ENCODE results near the gene LENG8. TPM values are rescaled to one million over a fixed set of nuclear protein-coding genes. Genes with fewer than 3 reads are reported as not detected.

The LENG8 gene
- polyA plus RNA-seq, 3 donors = 3.6 to 341 (median 5.8) TPM

GRCh38 chr19:54454781-54455675, 6.0 kb downstream of the LENG8 start:
- peaks cover 84 to 91% of the 10 kb centered on the region in 2 donors for H3K36me3 Mint-ChIP-seq
- DNase-seq = no peak
- Histone ChIP-seq H3K4me2 (replicated peaks; ENCODE audit: extremely low read depth, low read length, poor library complexity, severe bottlenecking) (no peak overlapping the region), H2AFZ (ENCODE audit: insufficient read depth, low read depth, low read length, poor library complexity, severe bottlenecking) (no peak overlapping the region), H3K4me1 (ENCODE audit: control insufficient read depth in 1 of 2, insufficient read depth in 2 of 2, low read length in 2 of 2) (peaks cover 21% of the 10 kb centered on the region in 2 donors), H3K79me2 (ENCODE audit: insufficient read depth, low read length) (peaks cover 85% of the 10 kb centered on the region), H3K36me3 (replicated peaks in 1 of 2; ENCODE audit: control insufficient read depth in 1 of 2, insufficient read depth in 2 of 2, low read length in 2 of 2) (peaks cover 85 to 88% of the 10 kb centered on the region in 2 donors), H3K9me3 (replicated peaks in 1 of 2; ENCODE audit: control insufficient read depth in 1 of 2, insufficient read depth in 1 of 2, low read length in 2 of 2) (no peaks in the 10 kb centered on the region), H3K27ac (ENCODE audit: low read depth in 1 of 2, low read length in 2 of 2) (no peak overlapping the region), H3K27me3 (ENCODE audit: control insufficient read depth in 2 of 2, insufficient read depth in 2 of 2, low read length in 2 of 2) (no peaks in the 10 kb centered on the region), H3K4me3 (replicated peaks in 1 of 3; ENCODE audit: low read depth in 2 of 3, low read length in 3 of 3) (no peak overlapping the region), H4K20me1 (ENCODE audit: insufficient read depth, low read length) (peaks cover 100% of the 10 kb centered on the region), H3K9ac (ENCODE audit: insufficient read depth, low read length, poor library complexity, severe bottlenecking) (no peak overlapping the region)
- intact Hi-C loops (cut with micrococcal nuclease) = no loop called here
- peaks cover 0 to 1% (median 0%) of the 10 kb centered on the region in 7 donors for H3K9me3 Mint-ChIP-seq
- peak overlapping the region in 1 of 7 donors; percentile 56 for H3K27ac Mint-ChIP-seq
- H3K27me3 Mint-ChIP-seq (ENCODE audit: low read depth in 3 of 3) = peaks cover 0 to 5% (median 1%) of the 10 kb centered on the region in 3 donors
- no peak overlapping the region for H3K4me3 Mint-ChIP-seq
- TF ChIP-seq CTCF (IDR thresholded peaks at IDR 0.05) = no peak
- WGBS (ENCODE audit: insufficient coverage) = 95% methylated on average over 29 of the region's 33 CpGs
- peaks cover 25% of the 10 kb centered on the region for H3K4me1 Mint-ChIP-seq

DNA sequence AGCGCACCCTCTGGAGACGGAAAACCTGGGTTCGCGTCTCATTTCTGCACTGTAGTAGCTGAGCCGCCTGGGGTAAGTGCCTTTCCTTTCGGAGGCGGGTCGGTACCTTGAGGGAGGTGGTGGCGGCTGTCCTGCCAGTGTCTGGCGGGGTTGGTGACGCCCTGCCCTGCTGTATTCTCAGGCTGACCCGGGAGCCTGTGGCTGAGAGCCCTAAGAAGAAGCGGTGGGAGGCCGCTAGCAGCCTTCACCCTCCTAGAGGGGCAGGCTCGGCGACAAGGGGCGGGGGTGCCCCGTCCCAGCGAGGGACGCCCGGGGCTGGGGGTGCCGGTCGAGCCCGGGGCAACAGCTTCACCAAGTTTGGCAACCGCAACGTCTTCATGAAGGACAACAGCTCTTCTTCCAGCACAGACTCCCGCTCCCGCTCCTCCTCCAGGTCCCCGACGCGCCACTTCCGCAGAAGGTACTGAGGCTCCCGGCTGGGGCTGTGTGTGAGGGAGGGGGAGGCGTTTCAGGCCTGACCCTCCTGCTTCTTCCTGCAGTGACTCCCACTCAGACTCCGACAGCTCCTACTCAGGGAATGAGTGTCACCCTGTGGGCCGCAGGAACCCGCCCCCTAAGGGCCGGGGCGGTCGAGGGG, 6.9 kb downstream of the LENG8 start:
- no peaks in the 10 kb centered on the region for H3K27me3 ChIP-seq (ENCODE audit: control insufficient read depth in 2 of 2, insufficient read depth in 2 of 2, low read length in 2 of 2)
- H3K4me1 ChIP-seq (ENCODE audit: control insufficient read depth in 1 of 2, insufficient read depth in 2 of 2, low read length in 2 of 2) = peaks cover 12% of the 10 kb centered on the region in 2 donors
- peaks cover 76% of the 10 kb centered on the region for H3K79me2 ChIP-seq (ENCODE audit: insufficient read depth, low read length)

More for the DNA sequence above, 6.9 kb downstream of the LENG8 start:
- no peak for DNase-seq
- TF ChIP-seq CTCF (IDR thresholded peaks at IDR 0.05) = no peak
- Histone ChIP-seq H3K4me2 (replicated peaks; ENCODE audit: extremely low read depth, low read length, poor library complexity, severe bottlenecking) (no peak overlapping the region), H2AFZ (ENCODE audit: insufficient read depth, low read depth, low read length, poor library complexity, severe bottlenecking) (no peak overlapping the region), H3K4me3 (replicated peaks in 1 of 3; ENCODE audit: low read depth in 2 of 3, low read length in 3 of 3) (no peak overlapping the region), H3K9ac (ENCODE audit: insufficient read depth, low read length, poor library complexity, severe bottlenecking) (no peak overlapping the region), H3K9me3 (replicated peaks in 1 of 2; ENCODE audit: control insufficient read depth in 1 of 2, insufficient read depth in 1 of 2, low read length in 2 of 2) (no peaks in the 10 kb centered on the region), H3K27ac (ENCODE audit: low read depth in 1 of 2, low read length in 2 of 2) (no peak overlapping the region), H3K36me3 (replicated peaks in 1 of 2; ENCODE audit: control insufficient read depth in 1 of 2, insufficient read depth in 2 of 2, low read length in 2 of 2) (peaks cover 91 to 96% of the 10 kb centered on the region in 2 donors), H4K20me1 (ENCODE audit: insufficient read depth, low read length) (peaks cover 99% of the 10 kb centered on the region)
- Mint-ChIP-seq H3K27ac (no peak overlapping the region), H3K27me3 (ENCODE audit: low read depth in 3 of 3) (peaks cover 0 to 5% (median 0%) of the 10 kb centered on the region in 3 donors), H3K36me3 (peaks cover 85 to 94% of the 10 kb centered on the region in 2 donors), H3K4me1 (peaks cover 16% of the 10 kb centered on the region), H3K9me3 (no peaks in the 10 kb centered on the region), H3K4me3 (no peak overlapping the region)
- intact Hi-C loops (cut with micrococcal nuclease) = no loop called here
- WGBS (ENCODE audit: insufficient coverage) = 95% methylated on average over 27 of the region's 40 CpGs

Data from CD14-positive monocyte (primary cell).